GM12878 (cell line): ENCODE results near the gene CREBBP. TPM values are rescaled to one million over a fixed set of nuclear protein-coding genes. Genes with fewer than 3 reads are reported as not detected.

Experiments
- ATAC-seq: fragments of 200-7000 bp; cut with Tn5 transposase; 3 replicates; pipeline ENCODE4 v1.9.1; 2020; ENCODE audit warnings: mild to moderate bottlenecking, moderate library complexity
- BruUV-seq: library from RNA; stranded (reverse); fragments of 400-500 nt; replicated peaks from 2 replicates; lab custom pipeline; 2021; lab: Mats Ljungman, UMichigan
- CTCF ChIA-PET: fragments of 300-600 bp; sonication (Branson Sonifier 250); formaldehyde crosslinking; extraction: SDS; loops from one replicate; lab custom pipeline; 2021; ENCODE audit warnings: inconsistent platforms; lab: Yijun Ruan, JAX
- POLR2A ChIA-PET: fragments of 350-600 bp; formaldehyde crosslinking; extraction: SDS; loops from one replicate; lab custom pipeline; 2021; ENCODE audit warnings: inconsistent platforms; lab: Charles Lee
- RAD21 ChIA-PET: fragments of 300-600 bp; sonication (Branson Sonifier 250); formaldehyde crosslinking; loops from one replicate; lab custom pipeline; 2023; ENCODE audit warnings: antibody characterized with exemption; ENCODE audit not compliant: unreplicated experiment; lab: Charles Lee
- SMC1A ChIA-PET: fragments of 300-600 bp; sonication (Branson Sonifier 250); formaldehyde crosslinking; loops from one replicate; lab custom pipeline; 2023; ENCODE audit not compliant: unreplicated experiment, uncharacterized antibody; lab: Charles Lee
- DNase-seq: peaks from one replicate; pipeline ENCODE4 v3.0.0-alpha.2; 2011; ENCODE audit warnings: low read depth, low spot score
- FAIRE-seq: peaks from 3 replicates; lab custom pipeline; 2011; peaks lifted over from hg19 to GRCh38; lab: Jason Lieb, UNC
- H2AFZ ChIP-seq: 2 replicates; pipeline ENCODE4 v1.6.0; 2011; ENCODE audit warnings: low read depth, low read length, control low read depth; ENCODE audit not compliant: control insufficient read depth
- H3K27ac ChIP-seq: 2 replicates; pipeline ENCODE4 v1.5.1; 2011; ENCODE audit warnings: control low read depth; ENCODE audit not compliant: control insufficient read depth, insufficient read depth
- H3K27me3 ChIP-seq, 2 experiments: replicated peaks in 1 of 2; 2 replicates each; pipeline versions ENCODE4 v1.6.0 to v1.6.1; 2011; ENCODE audit warnings: low read length in 1 of 2; ENCODE audit not compliant: control insufficient read depth in 2 of 2, insufficient read depth in 2 of 2
- H3K36me3 ChIP-seq, 2 experiments: 2 replicates each; pipeline ENCODE4 v1.5.1; 2011; ENCODE audit warnings: low read length in 1 of 2; ENCODE audit not compliant: control insufficient read depth in 2 of 2, insufficient read depth in 2 of 2
- H3K4me1 ChIP-seq: 2 replicates; pipeline ENCODE4 v1.6.1; 2011; ENCODE audit warnings: mild to moderate bottlenecking, low read length, moderate library complexity, mixed read lengths; ENCODE audit not compliant: control insufficient read depth, insufficient read depth
- H3K4me2 ChIP-seq: 2 replicates; pipeline ENCODE4 v1.6.0; 2011; ENCODE audit warnings: control low read depth; ENCODE audit not compliant: control insufficient read depth, insufficient read depth
- H3K4me3 ChIP-seq: fragments of 200-600 bp; sonication (generic); 2 replicates; pipeline ENCODE4 v1.5.1; 2016
- H3K79me2 ChIP-seq: 2 replicates; pipeline ENCODE4 v1.6.0; 2011; ENCODE audit warnings: low read length; ENCODE audit not compliant: control insufficient read depth, insufficient read depth
- H3K9ac ChIP-seq: 2 replicates; pipeline ENCODE4 v1.8.0; 2011; ENCODE audit warnings: low read length, control low read depth, mixed read lengths; ENCODE audit not compliant: control insufficient read depth, insufficient read depth
- H3K9me3 ChIP-seq: replicated peaks from 3 replicates; pipeline ENCODE4 v1.5.1; 2011; ENCODE audit warnings: mild to moderate bottlenecking, low read length; ENCODE audit not compliant: control insufficient read depth, insufficient read depth
- H4K20me1 ChIP-seq: 2 replicates; pipeline ENCODE4 v1.6.0; 2011; ENCODE audit not compliant: control insufficient read depth, insufficient read depth
- ATF2 ChIP-seq: IDR thresholded peaks from 2 replicates; pipeline ENCODE4 v1.6.1; 2012; ENCODE audit warnings: low read length, inconsistent platforms
- BCL3 ChIP-seq: IDR thresholded peaks from 2 replicates; pipeline ENCODE4 v1.6.1; 2011; ENCODE audit warnings: borderline replicate concordance, low read depth, mild to moderate bottlenecking, moderate library complexity, low read length; ENCODE audit not compliant: insufficient read depth, poor library complexity, severe bottlenecking
- CBFB ChIP-seq: IDR thresholded peaks from 2 replicates; pipeline ENCODE4 v1.6.1; 2016; ENCODE audit warnings: antibody characterized with exemption, low read depth
- HDAC6 ChIP-seq: fragments of 200-600 bp; sonication (generic); IDR thresholded peaks from one replicate; pipeline ENCODE4 v1.8.0; 2017; ENCODE audit warnings: antibody characterized with exemption; ENCODE audit not compliant: unreplicated experiment
- IKZF2 ChIP-seq, 2 experiments: fragments of 450-650 bp; IDR thresholded peaks; 2 replicates each; pipeline ENCODE4 v1.6.1; 2017; ENCODE audit warnings: mild to moderate bottlenecking in 2 of 2, moderate library complexity in 2 of 2
- NFYA ChIP-seq: IDR thresholded peaks from 2 replicates; pipeline ENCODE4 v1.6.1; 2011; ENCODE audit warnings: low read depth, mild to moderate bottlenecking, low read length, improper control_type of control experiment, borderline replicate concordance
- RUNX3 ChIP-seq: IDR thresholded peaks from 2 replicates; pipeline ENCODE4 v1.6.1; 2012; ENCODE audit warnings: low read length, inconsistent platforms
- SMC3 ChIP-seq: IDR thresholded peaks from 2 replicates; pipeline ENCODE4 v1.6.1; 2011; ENCODE audit warnings: low read length, improper control_type of control experiment, borderline replicate concordance
- ZBED1 ChIP-seq: IDR thresholded peaks from 2 replicates; pipeline ENCODE4 v1.6.1; 2016; ENCODE audit warnings: borderline replicate concordance
- WGBS: methylation state at CpG from one replicate; pipeline ENCODE4 v1.1.6; 2016; ENCODE audit warnings: low lambda C conversion rate; ENCODE audit not compliant: insufficient replicate concordance, insufficient coverage; ENCODE audit errors: missing lambda C conversion rate; 5-methylcytosine and 5-hydroxymethylcytosine counted together
- in situ Hi-C: fragments of 300-500 bp; cut with MboI; formaldehyde crosslinking; loops from 9 replicates; pipeline ENCODE4 v1.14.3; 2018; ENCODE audit warnings: mixed read lengths
- intact Hi-C: fragments of 100-400 bp; cut with micrococcal nuclease; formaldehyde crosslinking; loops from one replicate; pipeline ENCODE4 v1.14.2; 2022; ENCODE audit not compliant: unreplicated experiment
- polyA plus RNA-seq, 11 experiments: library from polyadenylated mRNA; depleted of rRNA in 4 of 11; unstranded in 6 of 11; stranded (reverse) in 5 of 11; fragments of >200 nt; fragmentation: Nextera tagmentation in 4 of 11; fragmentation: Illumina TruSeq in 1 of 11; extraction: Ambion mirVana in 4 of 11; extraction: Trizol in 1 of 11; gene quantifications; 1 replicate in 1 of 11; 2 replicates in 10 of 11; pipeline versions ENCODE4 v1.2.1 to v1.2.3, GENCODE V29; 2011 to 2016; ENCODE audit warnings: inconsistent platforms in 2 of 11, missing spikeins in 2 of 11, low read depth in 1 of 11
- total RNA-seq, 4 experiments: library from RNA; depleted of rRNA in 3 of 4; stranded (reverse); fragments of >200 nt in 3 of 4; fragmentation: Illumina TruSeq in 1 of 4; extraction: Trizol in 1 of 4; gene quantifications; 2 replicates each; pipeline versions ENCODE4 v1.2.1 to v1.2.3, GENCODE V29; 2013 to 2021
- TF ChIP-seq, protein P1 (sequence below): fragments of 450-650 bp; IDR thresholded peaks from 2 replicates; pipeline ENCODE4 v1.6.1; 2016; ENCODE audit warnings: mild to moderate bottlenecking
- TF ChIP-seq, protein P2 (sequence below): fragments of 450-650 bp; IDR thresholded peaks from 2 replicates; pipeline ENCODE4 v1.6.1; 2018; ENCODE audit warnings: borderline replicate concordance, mild to moderate bottlenecking; ENCODE audit not compliant: partially characterized antibody
- TF ChIP-seq, protein P3 (sequence below): fragments of 150-350 bp; IDR thresholded peaks from 2 replicates; pipeline ENCODE4 v1.6.1; 2016; ENCODE audit warnings: low read depth, low read length

The CREBBP gene
- total and polyA plus RNA-seq, 10 of the 15 experiments (the other 5 are each of a cell fraction or from before 2014, with no cell fraction given), result 3.4 to 32.7 (median 7.9) TPM

DNA sequence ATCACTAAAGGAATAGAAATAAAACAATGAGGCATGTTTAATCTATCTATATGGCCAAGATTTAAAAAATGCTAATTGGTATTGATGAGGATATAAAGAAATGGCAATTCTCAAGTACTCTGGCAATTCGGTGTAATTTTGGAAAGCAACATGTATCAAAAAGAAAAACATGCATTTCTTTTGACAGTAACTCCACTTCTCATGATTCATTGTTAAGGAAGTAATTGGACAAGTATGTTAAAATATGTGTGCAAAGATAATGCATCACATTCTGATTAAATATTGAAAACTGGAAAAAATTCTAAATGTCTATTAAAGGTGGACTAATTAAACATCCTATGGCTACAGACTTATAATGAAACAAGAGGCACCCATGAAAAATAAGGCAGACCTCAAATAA is 81.2 kb downstream of the CREBBP start (continued):
- TF ChIP-seq, protein P1, sequence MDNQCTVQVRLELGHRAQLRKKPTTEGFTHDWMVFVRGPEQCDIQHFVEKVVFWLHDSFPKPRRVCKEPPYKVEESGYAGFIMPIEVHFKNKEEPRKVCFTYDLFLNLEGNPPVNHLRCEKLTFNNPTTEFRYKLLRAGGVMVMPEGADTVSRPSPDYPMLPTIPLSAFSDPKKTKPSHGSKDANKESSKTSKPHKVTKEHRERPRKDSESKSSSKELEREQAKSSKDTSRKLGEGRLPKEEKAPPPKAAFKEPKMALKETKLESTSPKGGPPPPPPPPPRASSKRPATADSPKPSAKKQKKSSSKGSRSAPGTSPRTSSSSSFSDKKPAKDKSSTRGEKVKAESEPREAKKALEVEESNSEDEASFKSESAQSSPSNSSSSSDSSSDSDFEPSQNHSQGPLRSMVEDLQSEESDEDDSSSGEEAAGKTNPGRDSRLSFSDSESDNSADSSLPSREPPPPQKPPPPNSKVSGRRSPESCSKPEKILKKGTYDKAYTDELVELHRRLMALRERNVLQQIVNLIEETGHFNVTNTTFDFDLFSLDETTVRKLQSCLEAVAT, result no peak
- no peak for TF ChIP-seq RUNX3

GRCh38 chr16:3798838-3799237 is 81.7 kb downstream of the CREBBP start:
- intact Hi-C loops, result no loop called here
- Histone ChIP-seq H3K4me3 (peak overlapping the region; percentile 47; the same call in 1 of the 2 replicates), H4K20me1 (peaks cover 3% of the 10 kb centered on the region), H2AFZ (no peak overlapping the region), H3K4me2 (peak overlapping the region; percentile 64), H3K79me2 (peaks cover 67% of the 10 kb centered on the region), H3K9me3 (no peaks in the 10 kb centered on the region; the same call in 2 of the 3 replicates), H3K9ac (no peak overlapping the region), H3K27ac (peak overlapping the region; percentile 63), H3K4me1 (peaks cover 26% of the 10 kb centered on the region), H3K36me3 (peaks cover 2 to 3% of the 10 kb centered on the region in 2 experiments; a peak in 3 of 4 replicates), H3K27me3 (no peaks in the 10 kb centered on the region)
- SMC1A ChIA-PET, result interaction anchor here (0.8 to 3.9 kb wide), 2 partner anchors 13 to 80 kb away, joined by 3 to 17 read pairs; no protein-coding TSS in a partner anchor
- DNase-seq (no peak), ATAC-seq (peak; percentile 56), FAIRE-seq (no peak)
- POLR2A ChIA-PET, result no interaction called here
- RAD21 ChIA-PET, result no interaction called here
- CTCF ChIA-PET, result interaction anchor here (3.3 kb wide), 1 partner anchor 80 kb away, joined by 15 read pairs; no protein-coding TSS in a partner anchor
- BruUV-seq, result no TSS peak
- in situ Hi-C loops, result no loop called here
- 44% methylated on average over 8 of the region's 8 CpGs for WGBS
- TF ChIP-seq BCL3 (no peak), CBFB (peak; percentile 35; the same call in 1 of the 2 replicates), ATF2 (no peak), NFYA (no peak), ZBED1 (no peak), IKZF2 (IDR thresholded peaks at IDR 0.05) (peak; percentile 16 to 28; a peak in 2 of 4 replicates), SMC3 (no peak), HDAC6 (no peak)
- TF ChIP-seq, protein P2, sequence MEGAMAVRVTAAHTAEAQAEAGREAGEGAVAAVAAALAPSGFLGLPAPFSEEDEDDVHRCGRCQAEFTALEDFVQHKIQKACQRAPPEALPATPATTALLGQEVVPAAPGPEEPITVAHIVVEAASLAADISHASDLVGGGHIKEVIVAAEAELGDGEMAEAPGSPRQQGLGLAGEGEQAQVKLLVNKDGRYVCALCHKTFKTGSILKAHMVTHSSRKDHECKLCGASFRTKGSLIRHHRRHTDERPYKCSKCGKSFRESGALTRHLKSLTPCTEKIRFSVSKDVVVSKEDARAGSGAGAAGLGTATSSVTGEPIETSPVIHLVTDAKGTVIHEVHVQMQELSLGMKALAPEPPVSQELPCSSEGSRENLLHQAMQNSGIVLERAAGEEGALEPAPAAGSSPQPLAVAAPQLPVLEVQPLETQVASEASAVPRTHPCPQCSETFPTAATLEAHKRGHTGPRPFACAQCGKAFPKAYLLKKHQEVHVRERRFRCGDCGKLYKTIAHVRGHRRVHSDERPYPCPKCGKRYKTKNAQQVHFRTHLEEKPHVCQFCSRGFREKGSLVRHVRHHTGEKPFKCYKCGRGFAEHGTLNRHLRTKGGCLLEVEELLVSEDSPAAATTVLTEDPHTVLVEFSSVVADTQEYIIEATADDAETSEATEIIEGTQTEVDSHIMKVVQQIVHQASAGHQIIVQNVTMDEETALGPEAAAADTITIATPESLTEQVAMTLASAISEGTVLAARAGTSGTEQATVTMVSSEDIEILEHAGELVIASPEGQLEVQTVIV, result no peak
- TF ChIP-seq, protein P3, sequence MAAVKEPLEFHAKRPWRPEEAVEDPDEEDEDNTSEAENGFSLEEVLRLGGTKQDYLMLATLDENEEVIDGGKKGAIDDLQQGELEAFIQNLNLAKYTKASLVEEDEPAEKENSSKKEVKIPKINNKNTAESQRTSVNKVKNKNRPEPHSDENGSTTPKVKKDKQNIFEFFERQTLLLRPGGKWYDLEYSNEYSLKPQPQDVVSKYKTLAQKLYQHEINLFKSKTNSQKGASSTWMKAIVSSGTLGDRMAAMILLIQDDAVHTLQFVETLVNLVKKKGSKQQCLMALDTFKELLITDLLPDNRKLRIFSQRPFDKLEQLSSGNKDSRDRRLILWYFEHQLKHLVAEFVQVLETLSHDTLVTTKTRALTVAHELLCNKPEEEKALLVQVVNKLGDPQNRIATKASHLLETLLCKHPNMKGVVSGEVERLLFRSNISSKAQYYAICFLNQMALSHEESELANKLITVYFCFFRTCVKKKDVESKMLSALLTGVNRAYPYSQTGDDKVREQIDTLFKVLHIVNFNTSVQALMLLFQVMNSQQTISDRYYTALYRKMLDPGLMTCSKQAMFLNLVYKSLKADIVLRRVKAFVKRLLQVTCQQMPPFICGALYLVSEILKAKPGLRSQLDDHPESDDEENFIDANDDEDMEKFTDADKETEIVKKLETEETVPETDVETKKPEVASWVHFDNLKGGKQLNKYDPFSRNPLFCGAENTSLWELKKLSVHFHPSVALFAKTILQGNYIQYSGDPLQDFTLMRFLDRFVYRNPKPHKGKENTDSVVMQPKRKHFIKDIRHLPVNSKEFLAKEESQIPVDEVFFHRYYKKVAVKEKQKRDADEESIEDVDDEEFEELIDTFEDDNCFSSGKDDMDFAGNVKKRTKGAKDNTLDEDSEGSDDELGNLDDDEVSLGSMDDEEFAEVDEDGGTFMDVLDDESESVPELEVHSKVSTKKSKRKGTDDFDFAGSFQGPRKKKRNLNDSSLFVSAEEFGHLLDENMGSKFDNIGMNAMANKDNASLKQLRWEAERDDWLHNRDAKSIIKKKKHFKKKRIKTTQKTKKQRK, result no peak
